ENCODE results near the gene COQ6.

- TF ChIP-seq CTCF (conservative IDR thresholded peaks at IDR 0.05 in 1 of 2, IDR thresholded peaks at IDR 0.05 in 1 of 2; ENCODE audit: extremely low read depth in 1 of 2, insufficient read depth in 1 of 2, low read depth in 1 of 2, low read length in 2 of 2) (no peak), EZH2 (IDR thresholded peaks at IDR 0.05; ENCODE audit: borderline replicate concordance, low read length) (no peak)
Observed at GRCh38 chr14:73977896-73978295, 27.8 kb downstream of the COQ6 start.
